WTC11 (cell line): ENCODE results near the gene TMEM17. TPM values are rescaled to one million over a fixed set of nuclear protein-coding genes. Genes with fewer than 3 reads are reported as not detected.
"Not testable (repeated sequence)": the region's sequence is repeated elsewhere in the genome, so short reads cannot be mapped to it uniquely, and the experiment has no call there.

Experiments used
- ATAC-seq: fragments of 200-7000 bp; cut with Tn5 transposase; 2 replicates; pipeline ENCODE4 v1.10.0; 2021; ENCODE audit warnings: mild to moderate bottlenecking, moderate library complexity
- CTCF ChIA-PET: fragments of 300-600 bp; sonication (Branson Sonifier 250); formaldehyde crosslinking; loops from one replicate; lab custom pipeline; 2021; ENCODE audit warnings: antibody characterized with exemption; lab: Charles Lee
- POLR2A ChIA-PET: fragments of 350-600 bp; sonication (Branson Sonifier 250); formaldehyde crosslinking; loops from one replicate; lab custom pipeline; 2021; ENCODE audit warnings: antibody characterized with exemption; lab: Charles Lee
- DNase-seq: peaks from one replicate; pipeline ENCODE4 v3.0.0; 2021; ENCODE audit warnings: low spot score
- H3K27ac Mint-ChIP-seq: 2 replicates; pipeline ENCODE4 v1.8.0; 2021; ENCODE audit warnings: mixed read lengths
- H3K27me3 Mint-ChIP-seq: 2 replicates; pipeline ENCODE4 v1.8.0; 2021; ENCODE audit warnings: low read depth, mild to moderate bottlenecking, moderate library complexity, mixed read lengths
- H3K36me3 Mint-ChIP-seq: 2 replicates; pipeline ENCODE4 v1.8.0; 2021; ENCODE audit warnings: mixed read lengths
- H3K4me1 Mint-ChIP-seq: 2 replicates; pipeline ENCODE4 v1.8.0; 2022; ENCODE audit warnings: mixed read lengths
- H3K4me3 Mint-ChIP-seq: 2 replicates; pipeline ENCODE4 v1.8.0; 2021; ENCODE audit warnings: mild to moderate bottlenecking, moderate library complexity, mixed read lengths
- H3K9me3 Mint-ChIP-seq: 2 replicates; pipeline ENCODE4 v1.8.0; 2021; ENCODE audit warnings: mixed read lengths
- ATF6 ChIP-seq: sonication (generic); formaldehyde crosslinking; IDR thresholded peaks from 2 replicates; pipeline ENCODE4 v1.8.1; 2023; ENCODE audit warnings: mild to moderate bottlenecking, missing genetic modification reagents
- E2F4 ChIP-seq: sonication (generic); formaldehyde crosslinking; IDR thresholded peaks from 2 replicates; pipeline ENCODE4 v1.8.1; 2022; ENCODE audit warnings: low read depth, mild to moderate bottlenecking, moderate library complexity, missing genetic modification reagents, borderline replicate concordance
- ELF4 ChIP-seq: sonication (generic); formaldehyde crosslinking; IDR thresholded peaks from 2 replicates; pipeline ENCODE4 v1.8.1; 2022; ENCODE audit warnings: low read depth, mild to moderate bottlenecking, moderate library complexity, missing genetic modification reagents
- FOXJ3 ChIP-seq: sonication (generic); formaldehyde crosslinking; IDR thresholded peaks from 2 replicates; pipeline ENCODE4 v1.9.0; 2021; ENCODE audit warnings: missing genetic modification reagents, mild to moderate bottlenecking, borderline replicate concordance
- FOXP1 ChIP-seq: sonication (generic); formaldehyde crosslinking; IDR thresholded peaks from 2 replicates; pipeline ENCODE4 v1.8.0; 2022; ENCODE audit warnings: missing genetic modification reagents, mild to moderate bottlenecking, moderate library complexity, borderline replicate concordance
- IRF1 ChIP-seq: sonication (generic); formaldehyde crosslinking; IDR thresholded peaks from 2 replicates; pipeline ENCODE4 v1.8.0; 2023; ENCODE audit warnings: missing genetic modification reagents
- KAT7 ChIP-seq: sonication (generic); formaldehyde crosslinking; IDR thresholded peaks from 2 replicates; pipeline ENCODE4 v1.8.1; 2023; ENCODE audit warnings: missing genetic modification reagents, mild to moderate bottlenecking, borderline replicate concordance
- NFATC4 ChIP-seq: fragments of 250-450 bp; sonication (Bioruptor Pico); IDR thresholded peaks from 2 replicates; pipeline ENCODE4 v1.9.0; 2021; ENCODE audit warnings: mild to moderate bottlenecking
- NR1H2 ChIP-seq: sonication (generic); formaldehyde crosslinking; IDR thresholded peaks from 2 replicates; pipeline ENCODE4 v1.9.0; 2021; ENCODE audit warnings: mild to moderate bottlenecking, moderate library complexity, missing genetic modification reagents
- NR2C2 ChIP-seq: sonication (generic); formaldehyde crosslinking; IDR thresholded peaks from 2 replicates; pipeline ENCODE4 v1.8.0; 2022; ENCODE audit warnings: mild to moderate bottlenecking, missing genetic modification reagents
- NR3C1 ChIP-seq: sonication (generic); formaldehyde crosslinking; conservative IDR thresholded peaks from 2 replicates; pipeline ENCODE4 v1.8.1; 2023; ENCODE audit warnings: low read depth, mild to moderate bottlenecking, missing genetic modification reagents
- OVOL2 ChIP-seq: fragments of 250-450 bp; sonication (Bioruptor Pico); IDR thresholded peaks from 2 replicates; pipeline ENCODE4 v1.9.0; 2021; ENCODE audit warnings: mild to moderate bottlenecking, borderline replicate concordance
- PRRX2 ChIP-seq: fragments of 250-450 bp; sonication (Bioruptor Pico); IDR thresholded peaks from 2 replicates; pipeline ENCODE4 v1.8.0; 2021; ENCODE audit warnings: mild to moderate bottlenecking
- RORB ChIP-seq: fragments of 250-450 bp; sonication (Bioruptor Pico); IDR thresholded peaks from 2 replicates; pipeline ENCODE4 v1.9.0; 2021; ENCODE audit warnings: mild to moderate bottlenecking
- TEAD4 ChIP-seq: sonication (generic); formaldehyde crosslinking; IDR thresholded peaks from 2 replicates; pipeline ENCODE4 v1.8.0; 2022; ENCODE audit warnings: mild to moderate bottlenecking, missing genetic modification reagents
- ZBTB43 ChIP-seq: sonication (generic); formaldehyde crosslinking; IDR thresholded peaks from 2 replicates; pipeline ENCODE4 v1.8.1; 2023; ENCODE audit warnings: mild to moderate bottlenecking, missing genetic modification reagents
- ZNF317 ChIP-seq: sonication (generic); formaldehyde crosslinking; IDR thresholded peaks from 2 replicates; pipeline ENCODE4 v1.8.1; 2023; ENCODE audit warnings: low read depth, mild to moderate bottlenecking, moderate library complexity, missing genetic modification reagents, borderline replicate concordance
- ZNF425 ChIP-seq: fragments of 250-450 bp; sonication (Bioruptor Pico); conservative IDR thresholded peaks from 2 replicates; pipeline ENCODE4 v1.9.0; 2021; ENCODE audit warnings: mild to moderate bottlenecking
- ZNF512 ChIP-seq: sonication (generic); formaldehyde crosslinking; IDR thresholded peaks from 2 replicates; pipeline ENCODE4 v1.8.1; 2022; ENCODE audit warnings: missing genetic modification reagents, borderline replicate concordance
- total RNA-seq: library from RNA; stranded (reverse); gene quantifications from 3 replicates; pipeline ENCODE4 v1.2.3, GENCODE V29; 2021

The TMEM17 gene
- total RNA-seq, 1 experiment from 2014 or later = 1.2 TPM

- TF ChIP-seq IRF1 (CRISPR knock-in tag) = no peak
- no peak for TF ChIP-seq NR3C1
- TF ChIP-seq, all 79 proteins: peak for 0
Observed at GRCh38 chr2:62524293-62524941, 18.4 kb upstream of the TMEM17 start (continued).

- H3K4me3 Mint-ChIP-seq, CTCF ChIA-PET, DNase-seq, ATAC-seq, POLR2A ChIA-PET, H3K4me1 Mint-ChIP-seq, H3K27ac Mint-ChIP-seq, H3K27me3 Mint-ChIP-seq: not testable (repeated sequence)
- Mint-ChIP-seq H3K9me3 (peaks cover 56% of the 10 kb centered on the region), H3K36me3 (peaks cover 46% of the 10 kb centered on the region)
Observed at GRCh38 chr2:62521061-62521460, 15.1 kb upstream of the TMEM17 start.

GRCh38 chr2:62512384-62512783 lies 6.4 kb upstream of the TMEM17 start:
- H3K36me3 Mint-ChIP-seq = peaks cover 15% of the 10 kb centered on the region
- H3K4me1 Mint-ChIP-seq = no peaks in the 10 kb centered on the region
- ChIA-PET POLR2A (no interaction called here), CTCF (no interaction called here)
- no peak for ATAC-seq
- H3K27me3 Mint-ChIP-seq = no peaks in the 10 kb centered on the region; the same call in 1 of the 2 replicates
- no peak for DNase-seq
- peaks cover 17% of the 10 kb centered on the region for H3K9me3 Mint-ChIP-seq
- no peak overlapping the region for H3K4me3 Mint-ChIP-seq
- no peak for TF ChIP-seq E2F4 (CRISPR knock-in tag)
- no peak for TF ChIP-seq PRRX2 (CRISPR knock-in tag)
- TF ChIP-seq ELF4 (CRISPR knock-in tag) = no peak
- TF ChIP-seq TEAD4 (CRISPR knock-in tag) = no peak
- no peak for TF ChIP-seq ATF6 (CRISPR knock-in tag)
- TF ChIP-seq NR1H2 (CRISPR knock-in tag) = no peak
- no peak for TF ChIP-seq ZNF512 (CRISPR knock-in tag)
- TF ChIP-seq IRF1 (CRISPR knock-in tag) = no peak
- no peak for TF ChIP-seq NFATC4 (CRISPR knock-in tag)
- no peak for TF ChIP-seq KAT7 (CRISPR knock-in tag)
- TF ChIP-seq NR2C2 (CRISPR knock-in tag) = no peak
- no peak for TF ChIP-seq ZNF317 (CRISPR knock-in tag)
- no peak overlapping the region for H3K27ac Mint-ChIP-seq

- Mint-ChIP-seq H3K36me3 (peaks cover 8% of the 10 kb centered on the region), H3K27me3 (no peaks in the 10 kb centered on the region; the same call in 1 of the 2 replicates), H3K4me3 (no peak overlapping the region), H3K9me3 (peaks cover 10% of the 10 kb centered on the region), H3K4me1 (no peaks in the 10 kb centered on the region; the same call in 1 of the 2 replicates), H3K27ac (no peak overlapping the region)
- DNase-seq (no peak), ATAC-seq (no peak)
- CTCF ChIA-PET = no interaction called here
- TF ChIP-seq FOXP1 (CRISPR knock-in tag) = no peak
- TF ChIP-seq OVOL2 (CRISPR knock-in tag) = no peak
- no peak for TF ChIP-seq ZBTB43
- TF ChIP-seq FOXJ3 (CRISPR knock-in tag) = no peak
- no peak for TF ChIP-seq RORB (CRISPR knock-in tag)
- no peak for TF ChIP-seq ZNF425 (CRISPR knock-in tag)
- POLR2A ChIA-PET = no interaction called here
Observed at GRCh38 chr2:62511636-62512035, 5.6 kb upstream of the TMEM17 start.
